ENCODE results near the gene LRP10.
"Not testable (repeated sequence)": the region's sequence is repeated elsewhere in the genome, so short reads cannot be mapped to it uniquely, and the experiment has no call there.

The LRP10 gene

GRCh38 chr14:22898302-22899090 lies 27.0 kb downstream of the LRP10 start:
- peaks cover 5% of the 10 kb centered on the region for H3K36me3 ChIP-seq (ENCODE audit: control insufficient read depth, insufficient read depth, low read length)
- peaks cover 39% of the 10 kb centered on the region for H3K27me3 ChIP-seq (ENCODE audit: control insufficient read depth, insufficient read depth, low read length)
- H3K9me3 ChIP-seq (ENCODE audit: control insufficient read depth, insufficient read depth, low read length): no peaks in the 10 kb centered on the region
- no peak overlapping the region for H3K4me3 ChIP-seq (ENCODE audit: low read depth, low read length)
- H3K4me1 ChIP-seq (ENCODE audit: control insufficient read depth, insufficient read depth, low read length): peaks cover 3% of the 10 kb centered on the region
- no peak overlapping the region for H3K9ac ChIP-seq (ENCODE audit: low read depth, low read length)

- peaks cover 38% of the 10 kb centered on the region for H3K27me3 ChIP-seq (ENCODE audit: control insufficient read depth, insufficient read depth, low read length)
- H3K4me3 ChIP-seq (ENCODE audit: low read depth, low read length): no peak overlapping the region
- no peak overlapping the region for H3K9ac ChIP-seq (ENCODE audit: low read depth, low read length)
- no peaks in the 10 kb centered on the region for H3K9me3 ChIP-seq (ENCODE audit: control insufficient read depth, insufficient read depth, low read length)
- H3K4me1 ChIP-seq (ENCODE audit: control insufficient read depth, insufficient read depth, low read length): peaks cover 3% of the 10 kb centered on the region
- H3K36me3 ChIP-seq (ENCODE audit: control insufficient read depth, insufficient read depth, low read length): peaks cover 16% of the 10 kb centered on the region
Observed at GRCh38 chr14:22900081-22900799, 28.7 kb downstream of the LRP10 start.

GRCh38 chr14:22901799-22902198 lies 30.3 kb downstream of the LRP10 start:
- Histone ChIP-seq H3K4me3 (ENCODE audit: low read depth, low read length) (no peak overlapping the region), H3K27me3 (ENCODE audit: control insufficient read depth, insufficient read depth, low read length) (peaks cover 23% of the 10 kb centered on the region), H3K9me3 (ENCODE audit: control insufficient read depth, insufficient read depth, low read length) (no peaks in the 10 kb centered on the region), H3K36me3 (ENCODE audit: control insufficient read depth, insufficient read depth, low read length) (peaks cover 25% of the 10 kb centered on the region), H3K9ac (ENCODE audit: low read depth, low read length) (no peak overlapping the region), H3K4me1 (ENCODE audit: control insufficient read depth, insufficient read depth, low read length) (peaks cover 3% of the 10 kb centered on the region)

GRCh38 chr14:22903742-22904087 lies 32.2 kb downstream of the LRP10 start:
- Histone ChIP-seq H3K4me1 (ENCODE audit: control insufficient read depth, insufficient read depth, low read length) (peaks cover 3% of the 10 kb centered on the region), H3K9me3 (ENCODE audit: control insufficient read depth, insufficient read depth, low read length) (no peaks in the 10 kb centered on the region), H3K27me3 (ENCODE audit: control insufficient read depth, insufficient read depth, low read length) (peaks cover 3% of the 10 kb centered on the region), H3K4me3 (ENCODE audit: low read depth, low read length) (no peak overlapping the region), H3K9ac (ENCODE audit: low read depth, low read length) (no peak overlapping the region), H3K36me3 (ENCODE audit: control insufficient read depth, insufficient read depth, low read length) (peaks cover 30% of the 10 kb centered on the region)

GRCh38 chr14:22905627-22906026 lies 34.1 kb downstream of the LRP10 start:
- Histone ChIP-seq H3K9me3 (ENCODE audit: control insufficient read depth, insufficient read depth, low read length) (no peaks in the 10 kb centered on the region), H3K4me1 (ENCODE audit: control insufficient read depth, insufficient read depth, low read length) (no peaks in the 10 kb centered on the region), H3K9ac (ENCODE audit: low read depth, low read length) (no peak overlapping the region), H3K36me3 (ENCODE audit: control insufficient read depth, insufficient read depth, low read length) (peaks cover 30% of the 10 kb centered on the region), H3K27me3 (ENCODE audit: control insufficient read depth, insufficient read depth, low read length) (no peaks in the 10 kb centered on the region), H3K4me3 (ENCODE audit: low read depth, low read length) (no peak overlapping the region)

- H3K9ac ChIP-seq (ENCODE audit: low read depth, low read length): no peak overlapping the region
- no peaks in the 10 kb centered on the region for H3K27me3 ChIP-seq (ENCODE audit: control insufficient read depth, insufficient read depth, low read length)
- H3K9me3 ChIP-seq (ENCODE audit: control insufficient read depth, insufficient read depth, low read length): no peaks in the 10 kb centered on the region
- peaks cover 29% of the 10 kb centered on the region for H3K36me3 ChIP-seq (ENCODE audit: control insufficient read depth, insufficient read depth, low read length)
- no peaks in the 10 kb centered on the region for H3K4me1 ChIP-seq (ENCODE audit: control insufficient read depth, insufficient read depth, low read length)
- no peak overlapping the region for H3K4me3 ChIP-seq (ENCODE audit: low read depth, low read length)
Observed at GRCh38 chr14:22906073-22906472, 34.5 kb downstream of the LRP10 start.

- peaks cover 26% of the 10 kb centered on the region for H3K36me3 ChIP-seq (ENCODE audit: control insufficient read depth, insufficient read depth, low read length)
- no peaks in the 10 kb centered on the region for H3K9me3 ChIP-seq (ENCODE audit: control insufficient read depth, insufficient read depth, low read length)
- H3K27me3 ChIP-seq (ENCODE audit: control insufficient read depth, insufficient read depth, low read length): no peaks in the 10 kb centered on the region
- H3K4me1 ChIP-seq (ENCODE audit: control insufficient read depth, insufficient read depth, low read length): no peaks in the 10 kb centered on the region
- H3K4me3 ChIP-seq (ENCODE audit: low read depth, low read length): no peak overlapping the region
- no peak overlapping the region for H3K9ac ChIP-seq (ENCODE audit: low read depth, low read length)
Observed at GRCh38 chr14:22907429-22907828, 35.9 kb downstream of the LRP10 start.

- H3K36me3 ChIP-seq (ENCODE audit: control insufficient read depth, insufficient read depth, low read length): peaks cover 26% of the 10 kb centered on the region
- H3K27me3 ChIP-seq (ENCODE audit: control insufficient read depth, insufficient read depth, low read length): no peaks in the 10 kb centered on the region
- H3K9ac ChIP-seq (ENCODE audit: low read depth, low read length): no peak overlapping the region
- no peaks in the 10 kb centered on the region for H3K4me1 ChIP-seq (ENCODE audit: control insufficient read depth, insufficient read depth, low read length)
- H3K9me3 ChIP-seq (ENCODE audit: control insufficient read depth, insufficient read depth, low read length): no peaks in the 10 kb centered on the region
- no peak overlapping the region for H3K4me3 ChIP-seq (ENCODE audit: low read depth, low read length)
Observed at GRCh38 chr14:22908601-22909000, 37.1 kb downstream of the LRP10 start.

GRCh38 chr14:22910916-22911315 lies 39.4 kb downstream of the LRP10 start:
- no peaks in the 10 kb centered on the region for H3K9me3 ChIP-seq (ENCODE audit: control insufficient read depth, insufficient read depth, low read length)
- H3K36me3 ChIP-seq (ENCODE audit: control insufficient read depth, insufficient read depth, low read length): peaks cover 10% of the 10 kb centered on the region
- no peak overlapping the region for H3K9ac ChIP-seq (ENCODE audit: low read depth, low read length)
- no peaks in the 10 kb centered on the region for H3K27me3 ChIP-seq (ENCODE audit: control insufficient read depth, insufficient read depth, low read length)
- no peaks in the 10 kb centered on the region for H3K4me1 ChIP-seq (ENCODE audit: control insufficient read depth, insufficient read depth, low read length)
- H3K4me3 ChIP-seq (ENCODE audit: low read depth, low read length): no peak overlapping the region

- not testable (repeated sequence) for H3K9ac ChIP-seq (ENCODE audit: low read depth, low read length); H3K36me3 ChIP-seq (ENCODE audit: control insufficient read depth, insufficient read depth, low read length); H3K4me3 ChIP-seq (ENCODE audit: low read depth, low read length); H3K9me3 ChIP-seq (ENCODE audit: control insufficient read depth, insufficient read depth, low read length); H3K4me1 ChIP-seq (ENCODE audit: control insufficient read depth, insufficient read depth, low read length); H3K27me3 ChIP-seq (ENCODE audit: control insufficient read depth, insufficient read depth, low read length)
Observed at GRCh38 chr14:22914836-22915235, 43.3 kb downstream of the LRP10 start.

- Histone ChIP-seq H3K36me3 (ENCODE audit: control insufficient read depth, insufficient read depth, low read length) (peaks cover 6% of the 10 kb centered on the region), H3K4me1 (ENCODE audit: control insufficient read depth, insufficient read depth, low read length) (no peaks in the 10 kb centered on the region), H3K4me3 (ENCODE audit: low read depth, low read length) (no peak overlapping the region), H3K9ac (ENCODE audit: low read depth, low read length) (no peak overlapping the region), H3K9me3 (ENCODE audit: control insufficient read depth, insufficient read depth, low read length) (no peaks in the 10 kb centered on the region), H3K27me3 (ENCODE audit: control insufficient read depth, insufficient read depth, low read length) (no peaks in the 10 kb centered on the region)
Observed at GRCh38 chr14:22915886-22916521, 44.5 kb downstream of the LRP10 start.

Measured in iPS-15b (cell line).